ENCODE results near the gene ZFP36L1. TPM values are rescaled to one million over a fixed set of nuclear protein-coding genes. Genes with fewer than 3 reads are reported as not detected.

ZFP36L1 gene
- total and polyA plus RNA-seq, 2 of the 13 experiments (the other 11 are each of a cell fraction or from before 2014, with no cell fraction given), result 7.4 to 10.2 TPM

- ChIA-PET POLR2A (interaction anchor here (0.7 to 8.6 kb wide), 20 partner anchors 6 to 489 kb away, joined by 3 to 244 read pairs (median 6); partner anchors contain the start of gene ZFP36L1), CTCF (ENCODE audit: low intra/inter-chr PET ratio, low total read pairs) (no interaction called here)
- Histone ChIP-seq H3K9me3 (ENCODE audit: low read length) (no peaks in the 10 kb centered on the region), H3K27ac (ENCODE audit: extremely low read length, insufficient read depth, low read length) (peak overlapping the region; percentile 100), H3K4me1 (ENCODE audit: insufficient read depth, low read length) (peaks cover 98% of the 10 kb centered on the region), H3K4me2 (ENCODE audit: low read depth, low read length) (peak overlapping the region; percentile 100), H3K9ac (ENCODE audit: insufficient read depth, low read depth, low read length) (peak overlapping the region; percentile 96), H4K20me1 (ENCODE audit: insufficient read depth, low read length) (peaks cover 3% of the 10 kb centered on the region; the same call in 1 of the 2 replicates), H3K36me3 (replicated peaks in 1 of 2; ENCODE audit: control insufficient read depth in 1 of 2, insufficient read depth in 2 of 2, low read length in 2 of 2) (peaks cover 2 to 5% of the 10 kb centered on the region in 2 experiments; a peak in 4 of 5 replicates), H3K27me3 (ENCODE audit: control insufficient read depth in 1 of 2, insufficient read depth in 2 of 2, low read length in 2 of 2) (no peaks in the 10 kb centered on the region), H3K79me2 (ENCODE audit: insufficient read depth, low read length) (peaks cover 7% of the 10 kb centered on the region), H2AFZ (ENCODE audit: low read length) (no peak overlapping the region), H3K4me3 (replicated peaks in 1 of 3; ENCODE audit: insufficient read depth in 1 of 3, low read depth in 2 of 3, low read length in 3 of 3) (peak overlapping the region; percentile 28 to 72 (median 46); a peak in 4 of 6 replicates)
- 0% methylated on average over 3 of the region's 5 CpGs for WGBS (ENCODE audit: low lambda C conversion rate)
- in situ Hi-C loops (cut with HindIII; ENCODE audit: extremely low pct_ligation_motif_present, low pct_unique_long_range_greater_than_20kb), result no loop called here
- peak; percentile 99 for FAIRE-seq
- DNase-seq (ENCODE audit: low spot score), result peak; percentile 99
- no TSS peak for BruUV-seq (replicated peaks)
- intact Hi-C loops (cut with micrococcal nuclease; ENCODE audit: unreplicated experiment), result loop anchor here (2.0 to 10.0 kb wide), 6 partner anchors 22 to 536 kb away; no protein-coding TSS in a partner anchor
- ATAC-seq, result peak; percentile 78
- TF ChIP-seq SMC3 (IDR thresholded peaks at IDR 0.05; ENCODE audit: low read length), result peak; percentile 31; the same call in 1 of the 2 replicates
- peak; percentile 63 for TF ChIP-seq HHEX (CRISPR knock-in tag; IDR thresholded peaks at IDR 0.05)
- peak; percentile 67 for TF ChIP-seq HOMEZ (CRISPR knock-in tag; IDR thresholded peaks at IDR 0.05; ENCODE audit: low read depth)
- TF ChIP-seq PTBP1 (IDR thresholded peaks at IDR 0.05; ENCODE audit: low read depth, low read length, poor library complexity, severe bottlenecking), result no peak
- TF ChIP-seq RERE (CRISPR knock-in tag; IDR thresholded peaks at IDR 0.05; ENCODE audit: low read depth), result peak; percentile 74; the same call in 1 of the 2 replicates
- TF ChIP-seq GLI4 (CRISPR knock-in tag; IDR thresholded peaks at IDR 0.05; ENCODE audit: borderline replicate concordance), result no peak
- TF ChIP-seq MEF2D (CRISPR knock-in tag; IDR thresholded peaks at IDR 0.05), result peak; percentile 58; the same call in 1 of the 2 replicates
- no peak for TF ChIP-seq ATM (IDR thresholded peaks at IDR 0.05; ENCODE audit: borderline replicate concordance)
- peak; percentile 77; the same call in 1 of the 2 replicates for TF ChIP-seq ZMYM3 (CRISPR knock-in tag; IDR thresholded peaks at IDR 0.05)
- peak; percentile 74 for TF ChIP-seq MED8 (CRISPR knock-in tag; IDR thresholded peaks at IDR 0.05; ENCODE audit: insufficient replicate concordance)
- TF ChIP-seq ZNF12 (CRISPR knock-in tag; IDR thresholded peaks at IDR 0.05), result no peak
- TF ChIP-seq ZNF766 (CRISPR knock-in tag; IDR thresholded peaks at IDR 0.05; ENCODE audit: borderline replicate concordance), result no peak
- TF ChIP-seq POLR2G (IDR thresholded peaks at IDR 0.05; ENCODE audit: low read depth, low read length), result peak; percentile 82
- TF ChIP-seq IRF2 (CRISPR knock-in tag; IDR thresholded peaks at IDR 0.05), result peak; percentile 92
- TF ChIP-seq ATRX (CRISPR knock-in tag; IDR thresholded peaks at IDR 0.05; ENCODE audit: borderline replicate concordance), result no peak
- TF ChIP-seq ZNF530 (CRISPR knock-in tag; IDR thresholded peaks at IDR 0.05; ENCODE audit: low read depth), result no peak
Measured at GRCh38 chr14:68784226-68784910, 8.5 kb downstream of the ZFP36L1 start.

All from HepG2 (cell line).